K562 (cell line): ENCODE results near the gene AHCYL1. TPM values are rescaled to one million over a fixed set of nuclear protein-coding genes. Genes with fewer than 3 reads are reported as not detected.

ENCODE experiments used
- CHD2 ChIP-seq: IDR thresholded peaks from 2 replicates; pipeline ENCODE4 v1.6.1; 2011; ENCODE audit warnings: low read depth, low read length
- EGR1 ChIP-seq: fragments of 450-650 bp; conservative IDR thresholded peaks from 2 replicates; pipeline ENCODE4 v1.6.1; 2017; ENCODE audit warnings: mild to moderate bottlenecking
- EP400 ChIP-seq: fragments of 450-650 bp; IDR thresholded peaks from 2 replicates; pipeline ENCODE4 v1.6.1; 2017; ENCODE audit warnings: antibody characterized with exemption, mild to moderate bottlenecking, moderate library complexity
- ESRRA ChIP-seq: fragments of 450-650 bp; IDR thresholded peaks from 2 replicates; pipeline ENCODE4 v1.6.1; 2014; ENCODE audit warnings: low read depth, mild to moderate bottlenecking, moderate library complexity, borderline replicate concordance
- JUNB ChIP-seq: fragments of 450-650 bp; formaldehyde crosslinking; conservative IDR thresholded peaks from 2 replicates; pipeline ENCODE4 v1.4.0; 2020; ENCODE audit warnings: mild to moderate bottlenecking
- JUND ChIP-seq, 2 experiments: IDR thresholded peaks; 2 replicates in 1 of 2; 3 replicates in 1 of 2; pipeline ENCODE4 v1.6.1; 2011; ENCODE audit warnings: borderline replicate concordance in 2 of 2, low read depth in 2 of 2, low read length in 2 of 2, improper control_type of control experiment in 1 of 2, missing biosample characterization in 1 of 2, missing genetic modification characterization in 1 of 2, missing genetic modification reagents in 1 of 2
- NFXL1 ChIP-seq: fragments of 450-650 bp; formaldehyde crosslinking; IDR thresholded peaks from 2 replicates; pipeline ENCODE4 v1.4.0; 2021; ENCODE audit warnings: mild to moderate bottlenecking
- NONO ChIP-seq, 2 experiments: fragments of 200-400 bp in 1 of 2; fragments of 450-650 bp in 1 of 2; formaldehyde crosslinking in 1 of 2; IDR thresholded peaks; 2 replicates each; pipeline ENCODE4 v1.6.1; 2017; ENCODE audit warnings: low read depth in 2 of 2, mild to moderate bottlenecking in 2 of 2, moderate library complexity in 2 of 2, low read length in 1 of 2
- POLR2H ChIP-seq: IDR thresholded peaks from 2 replicates; pipeline ENCODE4 v1.6.1; 2016; ENCODE audit warnings: missing genetic modification characterization, low read depth, mild to moderate bottlenecking, control low read depth, missing compliant biosample characterization, moderate library complexity
- SIN3B ChIP-seq: fragments of 450-650 bp; IDR thresholded peaks from 2 replicates; pipeline ENCODE4 v1.6.1; 2017; ENCODE audit warnings: low read depth, mild to moderate bottlenecking, moderate library complexity
- ZNF584 ChIP-seq: fragments of 200-800 bp; sonication (Bioruptor generic); IDR thresholded peaks from 2 replicates; pipeline ENCODE4 v1.6.1; 2016; ENCODE audit warnings: low read depth, mild to moderate bottlenecking, missing genetic modification characterization, missing compliant biosample characterization
- polyA plus RNA-seq, 8 experiments: library from polyadenylated mRNA; depleted of rRNA in 4 of 8; stranded (reverse) in 5 of 8; unstranded in 3 of 8; fragments of >200 nt; fragmentation: Nextera tagmentation in 2 of 8; fragmentation: Illumina TruSeq in 1 of 8; extraction: Ambion mirVana in 2 of 8; extraction: Trizol in 1 of 8; gene quantifications; 2 replicates each; pipeline versions ENCODE4 v1.2.1 to v1.2.3, GENCODE V29; 2011 to 2014; ENCODE audit warnings: inconsistent platforms in 1 of 8, missing spikeins in 1 of 8
- total RNA-seq, 7 experiments: library from RNA; depleted of rRNA in 6 of 7; stranded (reverse); fragments of >200 nt in 6 of 7; fragmentation: Illumina TruSeq in 2 of 7; extraction: Trizol in 2 of 7; gene quantifications; 2 replicates each; pipeline versions ENCODE4 v1.2.1 to v1.2.3, GENCODE V29; 2011 to 2021; ENCODE audit warnings: low replicate concordance in 1 of 7
- TF ChIP-seq, protein P1 (sequence below): fragments of 450-650 bp; IDR thresholded peaks from 2 replicates; pipeline ENCODE4 v1.6.1; 2018; ENCODE audit not compliant: partially characterized antibody
- TF ChIP-seq, protein P2 (sequence below): sonication (generic); formaldehyde crosslinking; IDR thresholded peaks from 2 replicates; pipeline ENCODE4 v1.8.0; 2022; ENCODE audit warnings: missing genetic modification reagents, mild to moderate bottlenecking, borderline replicate concordance
- TF ChIP-seq, protein P3 (sequence below): fragments of 250-450 bp; sonication (Bioruptor Pico); IDR thresholded peaks from 2 replicates; pipeline ENCODE4 v1.4.0; 2020; ENCODE audit warnings: mild to moderate bottlenecking, moderate library complexity, borderline replicate concordance
- TF ChIP-seq, protein P4 (sequence below): fragments of 250-450 bp; sonication (Bioruptor Pico); IDR thresholded peaks from 2 replicates; pipeline ENCODE4 v1.9.0; 2021; ENCODE audit warnings: mild to moderate bottlenecking, inconsistent platforms

AHCYL1 gene
- total and polyA plus RNA-seq, 9 of the 15 experiments (the other 6 are each of a cell fraction or from before 2014, with no cell fraction given) = 27.3 to 118 (median 44.5) TPM

DNA sequence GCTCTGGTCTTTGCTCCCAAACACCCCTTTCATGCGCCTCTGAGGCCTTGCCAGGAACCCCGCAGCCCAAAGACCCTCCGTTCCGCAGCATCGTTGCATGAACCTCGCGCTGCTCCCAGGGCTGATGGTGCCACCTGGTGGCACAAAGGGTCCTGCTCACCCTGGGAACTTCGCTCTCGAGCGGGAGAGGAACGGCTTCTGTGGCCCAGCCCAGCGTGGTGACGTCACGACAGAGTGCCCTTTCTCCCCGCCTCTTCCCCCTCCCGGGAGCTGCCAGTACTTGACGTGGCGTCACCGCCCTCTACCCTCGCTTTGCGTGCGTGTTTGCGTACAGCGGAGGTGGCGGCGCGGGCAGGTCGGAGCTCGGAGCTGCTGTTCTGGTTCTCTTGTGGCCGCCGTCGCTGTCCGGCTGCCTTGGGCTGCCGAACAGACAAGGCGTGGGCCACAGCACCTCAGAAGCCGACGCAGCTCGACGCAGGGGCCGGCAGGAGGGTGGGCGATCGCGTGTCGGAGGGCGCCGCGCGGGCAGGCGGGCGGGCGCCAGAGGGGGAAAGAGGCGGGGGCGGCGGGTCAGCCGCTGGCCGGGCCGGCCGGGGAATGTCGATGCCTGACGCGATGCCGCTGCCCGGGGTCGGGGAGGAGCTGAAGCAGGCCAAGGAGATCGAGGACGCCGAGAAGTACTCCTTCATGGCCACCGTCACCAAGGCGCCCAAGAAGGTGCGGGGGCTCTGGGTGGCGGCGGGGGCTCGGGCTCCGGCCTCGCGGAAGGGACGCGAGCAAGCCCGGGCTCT, at the start of gene AHCYL1 (continued):
- TF ChIP-seq, protein P1, sequence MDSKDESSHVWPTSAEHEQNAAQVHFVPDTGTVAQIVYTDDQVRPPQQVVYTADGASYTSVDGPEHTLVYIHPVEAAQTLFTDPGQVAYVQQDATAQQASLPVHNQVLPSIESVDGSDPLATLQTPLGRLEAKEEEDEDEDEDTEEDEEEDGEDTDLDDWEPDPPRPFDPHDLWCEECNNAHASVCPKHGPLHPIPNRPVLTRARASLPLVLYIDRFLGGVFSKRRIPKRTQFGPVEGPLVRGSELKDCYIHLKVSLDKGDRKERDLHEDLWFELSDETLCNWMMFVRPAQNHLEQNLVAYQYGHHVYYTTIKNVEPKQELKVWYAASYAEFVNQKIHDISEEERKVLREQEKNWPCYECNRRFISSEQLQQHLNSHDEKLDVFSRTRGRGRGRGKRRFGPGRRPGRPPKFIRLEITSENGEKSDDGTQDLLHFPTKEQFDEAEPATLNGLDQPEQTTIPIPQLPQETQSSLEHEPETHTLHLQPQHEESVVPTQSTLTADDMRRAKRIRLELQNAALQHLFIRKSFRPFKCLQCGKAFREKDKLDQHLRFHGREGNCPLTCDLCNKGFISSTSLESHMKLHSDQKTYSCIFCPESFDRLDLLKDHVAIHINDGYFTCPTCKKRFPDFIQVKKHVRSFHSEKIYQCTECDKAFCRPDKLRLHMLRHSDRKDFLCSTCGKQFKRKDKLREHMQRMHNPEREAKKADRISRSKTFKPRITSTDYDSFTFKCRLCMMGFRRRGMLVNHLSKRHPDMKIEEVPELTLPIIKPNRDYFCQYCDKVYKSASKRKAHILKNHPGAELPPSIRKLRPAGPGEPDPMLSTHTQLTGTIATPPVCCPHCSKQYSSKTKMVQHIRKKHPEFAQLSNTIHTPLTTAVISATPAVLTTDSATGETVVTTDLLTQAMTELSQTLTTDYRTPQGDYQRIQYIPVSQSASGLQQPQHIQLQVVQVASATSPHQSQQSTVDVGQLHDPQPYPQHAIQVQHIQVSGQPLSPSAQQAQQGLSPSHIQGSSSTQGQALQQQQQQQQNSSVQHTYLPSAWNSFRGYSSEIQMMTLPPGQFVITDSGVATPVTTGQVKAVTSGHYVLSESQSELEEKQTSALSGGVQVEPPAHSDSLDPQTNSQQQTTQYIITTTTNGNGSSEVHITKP = peak; percentile 34
- TF ChIP-seq ZNF584 (CRISPR knock-in tag) = 0 out of 2 replicates have a peak, but pooled peaks have one; percentile 53
- TF ChIP-seq NFXL1 (CRISPR knock-in tag) = no peak
- peak; percentile 72 for TF ChIP-seq POLR2H (tag)
- TF ChIP-seq CHD2 = no peak; the same call in 1 of the 2 replicates
- TF ChIP-seq, protein P2, sequence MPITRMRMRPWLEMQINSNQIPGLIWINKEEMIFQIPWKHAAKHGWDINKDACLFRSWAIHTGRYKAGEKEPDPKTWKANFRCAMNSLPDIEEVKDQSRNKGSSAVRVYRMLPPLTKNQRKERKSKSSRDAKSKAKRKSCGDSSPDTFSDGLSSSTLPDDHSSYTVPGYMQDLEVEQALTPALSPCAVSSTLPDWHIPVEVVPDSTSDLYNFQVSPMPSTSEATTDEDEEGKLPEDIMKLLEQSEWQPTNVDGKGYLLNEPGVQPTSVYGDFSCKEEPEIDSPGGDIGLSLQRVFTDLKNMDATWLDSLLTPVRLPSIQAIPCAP (CRISPR knock-in tag) = no peak; the same call in 1 of the 2 replicates
- peak; percentile 51 for TF ChIP-seq SIN3B
- TF ChIP-seq, protein P3, sequence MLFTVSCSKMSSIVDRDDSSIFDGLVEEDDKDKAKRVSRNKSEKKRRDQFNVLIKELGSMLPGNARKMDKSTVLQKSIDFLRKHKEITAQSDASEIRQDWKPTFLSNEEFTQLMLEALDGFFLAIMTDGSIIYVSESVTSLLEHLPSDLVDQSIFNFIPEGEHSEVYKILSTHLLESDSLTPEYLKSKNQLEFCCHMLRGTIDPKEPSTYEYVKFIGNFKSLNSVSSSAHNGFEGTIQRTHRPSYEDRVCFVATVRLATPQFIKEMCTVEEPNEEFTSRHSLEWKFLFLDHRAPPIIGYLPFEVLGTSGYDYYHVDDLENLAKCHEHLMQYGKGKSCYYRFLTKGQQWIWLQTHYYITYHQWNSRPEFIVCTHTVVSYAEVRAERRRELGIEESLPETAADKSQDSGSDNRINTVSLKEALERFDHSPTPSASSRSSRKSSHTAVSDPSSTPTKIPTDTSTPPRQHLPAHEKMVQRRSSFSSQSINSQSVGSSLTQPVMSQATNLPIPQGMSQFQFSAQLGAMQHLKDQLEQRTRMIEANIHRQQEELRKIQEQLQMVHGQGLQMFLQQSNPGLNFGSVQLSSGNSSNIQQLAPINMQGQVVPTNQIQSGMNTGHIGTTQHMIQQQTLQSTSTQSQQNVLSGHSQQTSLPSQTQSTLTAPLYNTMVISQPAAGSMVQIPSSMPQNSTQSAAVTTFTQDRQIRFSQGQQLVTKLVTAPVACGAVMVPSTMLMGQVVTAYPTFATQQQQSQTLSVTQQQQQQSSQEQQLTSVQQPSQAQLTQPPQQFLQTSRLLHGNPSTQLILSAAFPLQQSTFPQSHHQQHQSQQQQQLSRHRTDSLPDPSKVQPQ (CRISPR knock-in tag) = no peak
- TF ChIP-seq, protein P4, sequence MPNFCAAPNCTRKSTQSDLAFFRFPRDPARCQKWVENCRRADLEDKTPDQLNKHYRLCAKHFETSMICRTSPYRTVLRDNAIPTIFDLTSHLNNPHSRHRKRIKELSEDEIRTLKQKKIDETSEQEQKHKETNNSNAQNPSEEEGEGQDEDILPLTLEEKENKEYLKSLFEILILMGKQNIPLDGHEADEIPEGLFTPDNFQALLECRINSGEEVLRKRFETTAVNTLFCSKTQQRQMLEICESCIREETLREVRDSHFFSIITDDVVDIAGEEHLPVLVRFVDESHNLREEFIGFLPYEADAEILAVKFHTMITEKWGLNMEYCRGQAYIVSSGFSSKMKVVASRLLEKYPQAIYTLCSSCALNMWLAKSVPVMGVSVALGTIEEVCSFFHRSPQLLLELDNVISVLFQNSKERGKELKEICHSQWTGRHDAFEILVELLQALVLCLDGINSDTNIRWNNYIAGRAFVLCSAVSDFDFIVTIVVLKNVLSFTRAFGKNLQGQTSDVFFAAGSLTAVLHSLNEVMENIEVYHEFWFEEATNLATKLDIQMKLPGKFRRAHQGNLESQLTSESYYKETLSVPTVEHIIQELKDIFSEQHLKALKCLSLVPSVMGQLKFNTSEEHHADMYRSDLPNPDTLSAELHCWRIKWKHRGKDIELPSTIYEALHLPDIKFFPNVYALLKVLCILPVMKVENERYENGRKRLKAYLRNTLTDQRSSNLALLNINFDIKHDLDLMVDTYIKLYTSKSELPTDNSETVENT (CRISPR knock-in tag) = peak; percentile 19; the same call in 1 of the 2 replicates
- TF ChIP-seq JUND (IDR thresholded peaks at IDR 0.05; ENCODE audit: borderline replicate concordance, low read depth, low read length) = peak; percentile 91
- peak; percentile 92 for TF ChIP-seq JUND (tag; IDR thresholded peaks at IDR 0.05; ENCODE audit: borderline replicate concordance, low read depth, low read length)
- TF ChIP-seq JUNB = peak; percentile 79
- peak in 1 of 2 experiments; percentile 81; a peak in 3 of 4 replicates for TF ChIP-seq NONO (IDR thresholded peaks at IDR 0.05; ENCODE audit: low read depth in 2 of 2, low read length in 1 of 2)
- peak; percentile 80 for TF ChIP-seq ESRRA
- TF ChIP-seq EGR1 = peak; percentile 99
- TF ChIP-seq EP400 = peak; percentile 93
